AG09309 (cell line): ENCODE measurements around the gene UCP2.

Experiments
- DNase-seq: peaks from one replicate; pipeline ENCODE4 v3.0.0-alpha.2; 2010; ENCODE audit warnings: low read depth
- H3K4me3 ChIP-seq: 2 replicates; pipeline ENCODE4 v1.5.1; 2011; ENCODE audit warnings: mild to moderate bottlenecking, low read depth, low read length, moderate library complexity; ENCODE audit not compliant: control insufficient read depth
- CTCF ChIP-seq: IDR thresholded peaks from 2 replicates; pipeline ENCODE4 v1.5.1; 2011; ENCODE audit warnings: mild to moderate bottlenecking, low read depth, low read length, inconsistent platforms; ENCODE audit not compliant: insufficient read depth, control insufficient read depth; ENCODE audit errors: missing control alignments

Gene UCP2

GRCh38 chr11:74000307-74001133 is 17.9 kb upstream of the UCP2 start:
- no peak for TF ChIP-seq CTCF
- no peak for DNase-seq
- H3K4me3 ChIP-seq: no peak overlapping the region

GRCh38 chr11:73999581-74000306 is 17.1 kb upstream of the UCP2 start:
- no peak for TF ChIP-seq CTCF
- no peak overlapping the region for H3K4me3 ChIP-seq
- DNase-seq: no peak

GRCh38 chr11:73998846-73999575 is 16.4 kb upstream of the UCP2 start:
- no peak overlapping the region for H3K4me3 ChIP-seq
- DNase-seq: no peak
- no peak for TF ChIP-seq CTCF

- DNase-seq: no peak
- H3K4me3 ChIP-seq: no peak overlapping the region
- TF ChIP-seq CTCF: no peak
Measured at GRCh38 chr11:73997120-73997770, 14.6 kb upstream of the UCP2 start.

GRCh38 chr11:73996161-73996747 is 13.6 kb upstream of the UCP2 start:
- TF ChIP-seq CTCF: no peak
- H3K4me3 ChIP-seq: no peak overlapping the region
- no peak for DNase-seq

GRCh38 chr11:73995731-73996130 is 13.1 kb upstream of the UCP2 start:
- TF ChIP-seq CTCF: no peak
- no peak for DNase-seq
- no peak overlapping the region for H3K4me3 ChIP-seq
